K562 (cell line): ENCODE results near the gene GNL3. TPM values are rescaled to one million over a fixed set of nuclear protein-coding genes. Genes with fewer than 3 reads are reported as not detected.

ENCODE experiments used
- ARID1B ChIP-seq: fragments of 450-650 bp; IDR thresholded peaks from 2 replicates; pipeline ENCODE4 v1.6.1; 2016; ENCODE audit warnings: antibody characterized with exemption, mild to moderate bottlenecking, inconsistent platforms
- HDAC6 ChIP-seq: IDR thresholded peaks from 2 replicates; pipeline ENCODE4 v1.6.1; 2012; ENCODE audit warnings: low read depth, mild to moderate bottlenecking, control low read depth, inconsistent platforms, low read length, moderate library complexity
- PPARD ChIP-seq: fragments of 250-450 bp; sonication (Bioruptor Pico); IDR thresholded peaks from 2 replicates; pipeline ENCODE4 v1.8.0; 2022; ENCODE audit warnings: inconsistent platforms, mild to moderate bottlenecking, moderate library complexity
- RB1 ChIP-seq: fragments of 450-650 bp; IDR thresholded peaks from 2 replicates; pipeline ENCODE4 v1.6.1; 2017; ENCODE audit warnings: low read depth, mild to moderate bottlenecking
- SAFB ChIP-seq: fragments of 200-400 bp; formaldehyde crosslinking; IDR thresholded peaks from 2 replicates; pipeline ENCODE4 v1.6.1; 2017; ENCODE audit warnings: low read depth, low read length, borderline replicate concordance
- SP1 ChIP-seq: sonication (generic); formaldehyde crosslinking; IDR thresholded peaks from 2 replicates; pipeline ENCODE4 v1.8.1; 2022; ENCODE audit warnings: mild to moderate bottlenecking, missing genetic modification reagents
- TAF1 ChIP-seq: IDR thresholded peaks from 2 replicates; pipeline ENCODE4 v1.6.1; 2011; ENCODE audit warnings: mild to moderate bottlenecking, low read length, moderate library complexity; ENCODE audit not compliant: insufficient read depth, control insufficient read depth, severe bottlenecking; ENCODE audit errors: extremely low read depth
- TCF3 ChIP-seq: sonication (generic); formaldehyde crosslinking; IDR thresholded peaks from 2 replicates; pipeline ENCODE4 v1.4.0; 2020; ENCODE audit warnings: mild to moderate bottlenecking, missing genetic modification reagents
- TRIM24 ChIP-seq, 2 experiments: fragments of 450-650 bp; IDR thresholded peaks; 2 replicates each; pipeline ENCODE4 v1.6.1; 2016
- ZFPM2 ChIP-seq: fragments of 250-450 bp; sonication (Bioruptor Pico); IDR thresholded peaks from 2 replicates; pipeline ENCODE4 v1.5.1; 2022; ENCODE audit warnings: mild to moderate bottlenecking
- ZNF212 ChIP-seq: fragments of 450-650 bp; formaldehyde crosslinking; IDR thresholded peaks from 2 replicates; pipeline ENCODE4 v1.4.0; 2020; ENCODE audit warnings: mild to moderate bottlenecking
- ZNF224 ChIP-seq: sonication (generic); formaldehyde crosslinking; IDR thresholded peaks from 2 replicates; pipeline ENCODE4 v1.8.0; 2022; ENCODE audit warnings: mild to moderate bottlenecking, missing genetic modification reagents
- ZNF586 ChIP-seq: fragments of 450-650 bp; formaldehyde crosslinking; conservative IDR thresholded peaks from 2 replicates; pipeline ENCODE4 v1.4.0; 2020; ENCODE audit warnings: mild to moderate bottlenecking, moderate library complexity
- ZNF589 ChIP-seq: fragments of 200-800 bp; sonication (Bioruptor generic); IDR thresholded peaks from 2 replicates; pipeline ENCODE4 v1.6.1; 2016; ENCODE audit warnings: low read depth, missing genetic modification characterization, missing compliant biosample characterization
- polyA plus RNA-seq, 8 experiments: library from polyadenylated mRNA; depleted of rRNA in 4 of 8; stranded (reverse) in 5 of 8; unstranded in 3 of 8; fragments of >200 nt; fragmentation: Nextera tagmentation in 2 of 8; fragmentation: Illumina TruSeq in 1 of 8; extraction: Ambion mirVana in 2 of 8; extraction: Trizol in 1 of 8; gene quantifications; 2 replicates each; pipeline versions ENCODE4 v1.2.1 to v1.2.3, GENCODE V29; 2011 to 2014; ENCODE audit warnings: inconsistent platforms in 1 of 8, missing spikeins in 1 of 8
- total RNA-seq, 7 experiments: library from RNA; depleted of rRNA in 6 of 7; stranded (reverse); fragments of >200 nt in 6 of 7; fragmentation: Illumina TruSeq in 2 of 7; extraction: Trizol in 2 of 7; gene quantifications; 2 replicates each; pipeline versions ENCODE4 v1.2.1 to v1.2.3, GENCODE V29; 2011 to 2021; ENCODE audit warnings: low replicate concordance in 1 of 7
- TF ChIP-seq, protein P1 (sequence below): fragments of 250-450 bp; sonication (Bioruptor Pico); IDR thresholded peaks from 2 replicates; pipeline ENCODE4 v1.4.0; 2020; ENCODE audit warnings: mild to moderate bottlenecking
- TF ChIP-seq, protein P2 (sequence below): sonication (generic); formaldehyde crosslinking; IDR thresholded peaks from 2 replicates; pipeline ENCODE4 v1.5.0; 2020; ENCODE audit warnings: missing genetic modification reagents
- TF ChIP-seq, protein P3 (sequence below): fragments of 200-800 bp; sonication (Bioruptor generic); IDR thresholded peaks from 2 replicates; pipeline ENCODE4 v1.6.1; 2017; ENCODE audit warnings: missing genetic modification characterization, missing compliant biosample characterization
- TF ChIP-seq, protein P4 (sequence below): fragments of 200-800 bp; sonication (Bioruptor generic); IDR thresholded peaks from 2 replicates; pipeline ENCODE4 v1.6.1; 2016; ENCODE audit warnings: missing genetic modification characterization, missing compliant biosample characterization

The GNL3 gene
- total and polyA plus RNA-seq, 9 of the 15 experiments (the other 6 are each of a cell fraction or from before 2014, with no cell fraction given) = 132 to 313 (median 220) TPM

DNA sequence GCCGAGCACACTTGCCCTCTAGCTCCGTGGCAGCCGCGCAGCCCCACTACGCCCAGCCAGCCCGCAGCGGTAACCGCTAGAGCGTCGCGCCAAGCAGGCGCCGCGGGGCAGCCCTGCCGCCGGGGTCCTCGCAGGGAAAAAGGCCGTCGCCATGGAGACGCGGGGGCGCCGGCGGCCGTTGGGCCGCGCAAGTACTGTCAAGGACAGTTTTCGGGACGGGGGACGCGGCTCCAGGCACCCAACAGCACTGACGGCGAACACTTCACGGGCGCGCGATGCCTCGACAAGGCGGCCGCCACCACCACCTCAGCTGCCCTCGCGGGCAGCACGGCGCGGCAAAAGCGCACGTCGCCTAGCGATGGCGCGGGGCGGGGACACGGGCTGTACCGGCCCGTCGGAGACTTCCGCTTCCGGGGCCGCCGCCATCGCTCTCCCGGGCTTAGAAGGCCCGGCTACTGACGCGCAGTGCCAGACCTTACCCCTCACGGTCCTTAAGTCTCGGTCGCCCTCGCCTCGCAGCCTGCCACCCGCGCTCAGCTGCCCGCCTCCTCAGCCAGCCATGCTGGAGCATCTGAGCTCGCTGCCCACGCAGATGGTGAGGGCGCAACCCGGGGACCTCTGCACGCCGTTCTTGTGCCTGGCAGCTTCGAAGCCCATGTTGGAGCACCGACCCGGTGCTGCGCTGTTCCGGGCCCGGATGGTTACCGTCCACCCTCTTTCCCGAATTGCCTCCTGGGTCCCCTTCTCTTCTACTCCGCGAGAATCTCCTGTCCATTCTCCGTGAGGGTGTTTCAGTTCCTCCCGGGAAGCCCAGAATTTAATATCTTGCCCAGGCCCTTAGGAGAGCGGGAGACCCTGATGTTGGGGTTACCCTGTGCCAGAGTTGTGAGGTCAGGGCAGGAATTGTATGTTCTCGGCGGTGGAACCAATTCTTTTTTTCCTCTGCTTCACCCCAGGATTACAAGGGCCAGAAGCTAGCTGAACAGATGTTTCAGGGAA lies 20.2 kb downstream of the GNL3 start, which contains the start of the genes GLT8D1 and SPCS1 (continued):
- no peak for TF ChIP-seq ZNF212
- TF ChIP-seq, protein P1, sequence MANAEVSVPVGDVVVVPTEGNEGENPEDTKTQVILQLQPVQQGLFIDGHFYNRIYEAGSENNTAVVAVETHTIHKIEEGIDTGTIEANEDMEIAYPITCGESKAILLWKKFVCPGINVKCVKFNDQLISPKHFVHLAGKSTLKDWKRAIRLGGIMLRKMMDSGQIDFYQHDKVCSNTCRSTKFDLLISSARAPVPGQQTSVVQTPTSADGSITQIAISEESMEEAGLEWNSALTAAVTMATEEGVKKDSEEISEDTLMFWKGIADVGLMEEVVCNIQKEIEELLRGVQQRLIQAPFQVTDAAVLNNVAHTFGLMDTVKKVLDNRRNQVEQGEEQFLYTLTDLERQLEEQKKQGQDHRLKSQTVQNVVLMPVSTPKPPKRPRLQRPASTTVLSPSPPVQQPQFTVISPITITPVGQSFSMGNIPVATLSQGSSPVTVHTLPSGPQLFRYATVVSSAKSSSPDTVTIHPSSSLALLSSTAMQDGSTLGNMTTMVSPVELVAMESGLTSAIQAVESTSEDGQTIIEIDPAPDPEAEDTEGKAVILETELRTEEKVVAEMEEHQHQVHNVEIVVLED = no peak
- peak; percentile 38 for TF ChIP-seq TAF1
- TF ChIP-seq PPARD (CRISPR knock-in tag) = no peak
- TF ChIP-seq, protein P2, sequence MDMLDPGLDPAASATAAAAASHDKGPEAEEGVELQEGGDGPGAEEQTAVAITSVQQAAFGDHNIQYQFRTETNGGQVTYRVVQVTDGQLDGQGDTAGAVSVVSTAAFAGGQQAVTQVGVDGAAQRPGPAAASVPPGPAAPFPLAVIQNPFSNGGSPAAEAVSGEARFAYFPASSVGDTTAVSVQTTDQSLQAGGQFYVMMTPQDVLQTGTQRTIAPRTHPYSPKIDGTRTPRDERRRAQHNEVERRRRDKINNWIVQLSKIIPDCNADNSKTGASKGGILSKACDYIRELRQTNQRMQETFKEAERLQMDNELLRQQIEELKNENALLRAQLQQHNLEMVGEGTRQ = no peak
- no peak for TF ChIP-seq SAFB
- TF ChIP-seq TCF3 = no peak
- no peak for TF ChIP-seq ZNF586 (CRISPR knock-in tag)
- TF ChIP-seq RB1 = peak; percentile 67; the same call in 1 of the 2 replicates
- TF ChIP-seq HDAC6 = no peak
- TF ChIP-seq, protein P3, sequence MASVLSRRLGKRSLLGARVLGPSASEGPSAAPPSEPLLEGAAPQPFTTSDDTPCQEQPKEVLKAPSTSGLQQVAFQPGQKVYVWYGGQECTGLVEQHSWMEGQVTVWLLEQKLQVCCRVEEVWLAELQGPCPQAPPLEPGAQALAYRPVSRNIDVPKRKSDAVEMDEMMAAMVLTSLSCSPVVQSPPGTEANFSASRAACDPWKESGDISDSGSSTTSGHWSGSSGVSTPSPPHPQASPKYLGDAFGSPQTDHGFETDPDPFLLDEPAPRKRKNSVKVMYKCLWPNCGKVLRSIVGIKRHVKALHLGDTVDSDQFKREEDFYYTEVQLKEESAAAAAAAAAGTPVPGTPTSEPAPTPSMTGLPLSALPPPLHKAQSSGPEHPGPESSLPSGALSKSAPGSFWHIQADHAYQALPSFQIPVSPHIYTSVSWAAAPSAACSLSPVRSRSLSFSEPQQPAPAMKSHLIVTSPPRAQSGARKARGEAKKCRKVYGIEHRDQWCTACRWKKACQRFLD (CRISPR knock-in tag) = peak; percentile 91
- peak in 1 of 2 experiments; percentile 40; a peak in 1 of 4 replicates for TF ChIP-seq TRIM24 (IDR thresholded peaks at IDR 0.05)
- TF ChIP-seq, protein P4, sequence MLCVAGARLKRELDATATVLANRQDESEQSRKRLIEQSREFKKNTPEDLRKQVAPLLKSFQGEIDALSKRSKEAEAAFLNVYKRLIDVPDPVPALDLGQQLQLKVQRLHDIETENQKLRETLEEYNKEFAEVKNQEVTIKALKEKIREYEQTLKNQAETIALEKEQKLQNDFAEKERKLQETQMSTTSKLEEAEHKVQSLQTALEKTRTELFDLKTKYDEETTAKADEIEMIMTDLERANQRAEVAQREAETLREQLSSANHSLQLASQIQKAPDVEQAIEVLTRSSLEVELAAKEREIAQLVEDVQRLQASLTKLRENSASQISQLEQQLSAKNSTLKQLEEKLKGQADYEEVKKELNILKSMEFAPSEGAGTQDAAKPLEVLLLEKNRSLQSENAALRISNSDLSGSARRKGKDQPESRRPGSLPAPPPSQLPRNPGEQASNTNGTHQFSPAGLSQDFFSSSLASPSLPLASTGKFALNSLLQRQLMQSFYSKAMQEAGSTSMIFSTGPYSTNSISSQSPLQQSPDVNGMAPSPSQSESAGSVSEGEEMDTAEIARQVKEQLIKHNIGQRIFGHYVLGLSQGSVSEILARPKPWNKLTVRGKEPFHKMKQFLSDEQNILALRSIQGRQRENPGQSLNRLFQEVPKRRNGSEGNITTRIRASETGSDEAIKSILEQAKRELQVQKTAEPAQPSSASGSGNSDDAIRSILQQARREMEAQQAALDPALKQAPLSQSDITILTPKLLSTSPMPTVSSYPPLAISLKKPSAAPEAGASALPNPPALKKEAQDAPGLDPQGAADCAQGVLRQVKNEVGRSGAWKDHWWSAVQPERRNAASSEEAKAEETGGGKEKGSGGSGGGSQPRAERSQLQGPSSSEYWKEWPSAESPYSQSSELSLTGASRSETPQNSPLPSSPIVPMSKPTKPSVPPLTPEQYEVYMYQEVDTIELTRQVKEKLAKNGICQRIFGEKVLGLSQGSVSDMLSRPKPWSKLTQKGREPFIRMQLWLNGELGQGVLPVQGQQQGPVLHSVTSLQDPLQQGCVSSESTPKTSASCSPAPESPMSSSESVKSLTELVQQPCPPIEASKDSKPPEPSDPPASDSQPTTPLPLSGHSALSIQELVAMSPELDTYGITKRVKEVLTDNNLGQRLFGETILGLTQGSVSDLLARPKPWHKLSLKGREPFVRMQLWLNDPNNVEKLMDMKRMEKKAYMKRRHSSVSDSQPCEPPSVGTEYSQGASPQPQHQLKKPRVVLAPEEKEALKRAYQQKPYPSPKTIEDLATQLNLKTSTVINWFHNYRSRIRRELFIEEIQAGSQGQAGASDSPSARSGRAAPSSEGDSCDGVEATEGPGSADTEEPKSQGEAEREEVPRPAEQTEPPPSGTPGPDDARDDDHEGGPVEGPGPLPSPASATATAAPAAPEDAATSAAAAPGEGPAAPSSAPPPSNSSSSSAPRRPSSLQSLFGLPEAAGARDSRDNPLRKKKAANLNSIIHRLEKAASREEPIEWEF = no peak
- no peak for TF ChIP-seq ZNF224 (CRISPR knock-in tag)
- TF ChIP-seq ARID1B = no peak
- peak; percentile 58; the same call in 1 of the 2 replicates for TF ChIP-seq SP1
- no peak for TF ChIP-seq ZFPM2 (CRISPR knock-in tag)
- no peak for TF ChIP-seq ZNF589 (CRISPR knock-in tag)
